ENCODE measurements around the gene GDA.

DNA sequence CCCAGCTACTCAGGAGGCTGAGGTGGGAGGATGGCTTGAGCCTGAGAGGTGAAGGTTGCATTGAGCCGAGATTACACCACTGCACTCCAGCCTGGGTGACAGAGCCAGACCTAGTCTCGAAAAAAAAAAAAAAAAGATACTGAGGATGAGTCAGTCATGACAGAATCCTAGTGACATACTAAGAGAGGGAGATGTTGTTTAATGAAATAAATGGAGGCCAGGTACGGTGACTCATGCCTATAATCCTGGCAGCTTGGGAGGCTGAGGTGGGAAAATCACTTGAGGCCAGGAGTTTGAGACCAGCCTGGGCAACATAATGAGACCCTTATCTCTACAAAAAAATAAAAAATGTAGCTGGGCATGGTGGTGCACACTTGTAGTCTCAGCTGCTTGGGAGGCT is 108.6 kb downstream of the GDA start:
- TF ChIP-seq, protein P1, sequence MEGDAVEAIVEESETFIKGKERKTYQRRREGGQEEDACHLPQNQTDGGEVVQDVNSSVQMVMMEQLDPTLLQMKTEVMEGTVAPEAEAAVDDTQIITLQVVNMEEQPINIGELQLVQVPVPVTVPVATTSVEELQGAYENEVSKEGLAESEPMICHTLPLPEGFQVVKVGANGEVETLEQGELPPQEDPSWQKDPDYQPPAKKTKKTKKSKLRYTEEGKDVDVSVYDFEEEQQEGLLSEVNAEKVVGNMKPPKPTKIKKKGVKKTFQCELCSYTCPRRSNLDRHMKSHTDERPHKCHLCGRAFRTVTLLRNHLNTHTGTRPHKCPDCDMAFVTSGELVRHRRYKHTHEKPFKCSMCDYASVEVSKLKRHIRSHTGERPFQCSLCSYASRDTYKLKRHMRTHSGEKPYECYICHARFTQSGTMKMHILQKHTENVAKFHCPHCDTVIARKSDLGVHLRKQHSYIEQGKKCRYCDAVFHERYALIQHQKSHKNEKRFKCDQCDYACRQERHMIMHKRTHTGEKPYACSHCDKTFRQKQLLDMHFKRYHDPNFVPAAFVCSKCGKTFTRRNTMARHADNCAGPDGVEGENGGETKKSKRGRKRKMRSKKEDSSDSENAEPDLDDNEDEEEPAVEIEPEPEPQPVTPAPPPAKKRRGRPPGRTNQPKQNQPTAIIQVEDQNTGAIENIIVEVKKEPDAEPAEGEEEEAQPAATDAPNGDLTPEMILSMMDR (conservative IDR thresholded peaks at IDR 0.05), result no peak
- no peak for TF ChIP-seq EZH2 (IDR thresholded peaks at IDR 0.05; ENCODE audit: low read depth)
